Measurements from ENCODE around the gene CAPN5. TPM values are rescaled to one million over a fixed set of nuclear protein-coding genes. Genes with fewer than 3 reads are reported as not detected.

CAPN5 gene
- polyA plus RNA-seq, 3 donors = 0.28 to 0.83 (median 0.62) TPM

- Mint-ChIP-seq H3K9me3 (peaks cover 14 to 24% (median 22%) of the 10 kb centered on the region in 7 donors), H3K4me3 (no peak overlapping the region), H3K27ac (no peak overlapping the region), H3K4me1 (no peaks in the 10 kb centered on the region), H3K36me3 (no peaks in the 10 kb centered on the region), H3K27me3 (ENCODE audit: low read depth in 3 of 3) (peaks cover 0 to 6% (median 5%) of the 10 kb centered on the region in 3 donors)
- Histone ChIP-seq H3K79me2 (ENCODE audit: insufficient read depth, low read length) (no peaks in the 10 kb centered on the region), H3K9ac (ENCODE audit: insufficient read depth, low read length, poor library complexity, severe bottlenecking) (no peak overlapping the region), H3K4me2 (replicated peaks; ENCODE audit: extremely low read depth, low read length, poor library complexity, severe bottlenecking) (no peak overlapping the region), H3K36me3 (replicated peaks in 1 of 2; ENCODE audit: control insufficient read depth in 1 of 2, insufficient read depth in 2 of 2, low read length in 2 of 2) (no peaks in the 10 kb centered on the region), H3K4me1 (ENCODE audit: control insufficient read depth in 1 of 2, insufficient read depth in 2 of 2, low read length in 2 of 2) (peaks cover under 1% of the 10 kb centered on the region in 2 donors), H3K9me3 (replicated peaks in 1 of 2; ENCODE audit: control insufficient read depth in 1 of 2, insufficient read depth in 1 of 2, low read length in 2 of 2) (peaks cover 18 to 22% of the 10 kb centered on the region in 2 donors), H3K27me3 (ENCODE audit: control insufficient read depth in 2 of 2, insufficient read depth in 2 of 2, low read length in 2 of 2) (no peaks in the 10 kb centered on the region), H4K20me1 (ENCODE audit: insufficient read depth, low read length) (no peaks in the 10 kb centered on the region), H2AFZ (ENCODE audit: insufficient read depth, low read depth, low read length, poor library complexity, severe bottlenecking) (no peak overlapping the region), H3K4me3 (replicated peaks in 1 of 3; ENCODE audit: low read depth in 2 of 3, low read length in 3 of 3) (no peak overlapping the region), H3K27ac (ENCODE audit: low read depth in 1 of 2, low read length in 2 of 2) (no peak overlapping the region)
- TF ChIP-seq, protein P1, sequence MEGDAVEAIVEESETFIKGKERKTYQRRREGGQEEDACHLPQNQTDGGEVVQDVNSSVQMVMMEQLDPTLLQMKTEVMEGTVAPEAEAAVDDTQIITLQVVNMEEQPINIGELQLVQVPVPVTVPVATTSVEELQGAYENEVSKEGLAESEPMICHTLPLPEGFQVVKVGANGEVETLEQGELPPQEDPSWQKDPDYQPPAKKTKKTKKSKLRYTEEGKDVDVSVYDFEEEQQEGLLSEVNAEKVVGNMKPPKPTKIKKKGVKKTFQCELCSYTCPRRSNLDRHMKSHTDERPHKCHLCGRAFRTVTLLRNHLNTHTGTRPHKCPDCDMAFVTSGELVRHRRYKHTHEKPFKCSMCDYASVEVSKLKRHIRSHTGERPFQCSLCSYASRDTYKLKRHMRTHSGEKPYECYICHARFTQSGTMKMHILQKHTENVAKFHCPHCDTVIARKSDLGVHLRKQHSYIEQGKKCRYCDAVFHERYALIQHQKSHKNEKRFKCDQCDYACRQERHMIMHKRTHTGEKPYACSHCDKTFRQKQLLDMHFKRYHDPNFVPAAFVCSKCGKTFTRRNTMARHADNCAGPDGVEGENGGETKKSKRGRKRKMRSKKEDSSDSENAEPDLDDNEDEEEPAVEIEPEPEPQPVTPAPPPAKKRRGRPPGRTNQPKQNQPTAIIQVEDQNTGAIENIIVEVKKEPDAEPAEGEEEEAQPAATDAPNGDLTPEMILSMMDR (IDR thresholded peaks at IDR 0.05) = no peak
- intact Hi-C loops (cut with micrococcal nuclease) = no loop called here
- no peak for DNase-seq
- WGBS (ENCODE audit: insufficient coverage) = 96% methylated on average over 3 of the region's 7 CpGs
Measured at GRCh38 chr11:77052518-77052917, 14.3 kb upstream of the CAPN5 start.

- Histone ChIP-seq H2AFZ (ENCODE audit: insufficient read depth, low read depth, low read length, poor library complexity, severe bottlenecking) (no peak overlapping the region), H4K20me1 (ENCODE audit: insufficient read depth, low read length) (no peaks in the 10 kb centered on the region), H3K79me2 (ENCODE audit: insufficient read depth, low read length) (no peaks in the 10 kb centered on the region), H3K4me2 (replicated peaks; ENCODE audit: extremely low read depth, low read length, poor library complexity, severe bottlenecking) (no peak overlapping the region), H3K9ac (ENCODE audit: insufficient read depth, low read length, poor library complexity, severe bottlenecking) (no peak overlapping the region), H3K36me3 (replicated peaks in 1 of 2; ENCODE audit: control insufficient read depth in 1 of 2, insufficient read depth in 2 of 2, low read length in 2 of 2) (no peaks in the 10 kb centered on the region), H3K27me3 (ENCODE audit: control insufficient read depth in 2 of 2, insufficient read depth in 2 of 2, low read length in 2 of 2) (no peaks in the 10 kb centered on the region), H3K4me1 (ENCODE audit: control insufficient read depth in 1 of 2, insufficient read depth in 2 of 2, low read length in 2 of 2) (no peaks in the 10 kb centered on the region), H3K4me3 (replicated peaks in 1 of 3; ENCODE audit: low read depth in 2 of 3, low read length in 3 of 3) (no peak overlapping the region), H3K27ac (ENCODE audit: low read depth in 1 of 2, low read length in 2 of 2) (no peak overlapping the region), H3K9me3 (replicated peaks in 1 of 2; ENCODE audit: control insufficient read depth in 1 of 2, insufficient read depth in 1 of 2, low read length in 2 of 2) (peaks cover 20 to 29% of the 10 kb centered on the region in 2 donors)
- no peaks in the 10 kb centered on the region for H3K36me3 Mint-ChIP-seq
- H3K27me3 Mint-ChIP-seq (ENCODE audit: low read depth in 3 of 3) = peaks cover 0 to 8% (median 6%) of the 10 kb centered on the region in 3 donors
- peaks cover 16 to 30% (median 22%) of the 10 kb centered on the region in 7 donors for H3K9me3 Mint-ChIP-seq
- DNase-seq = no peak
- no peak overlapping the region for H3K4me3 Mint-ChIP-seq
- TF ChIP-seq, protein P1 (IDR thresholded peaks at IDR 0.05) = no peak
- 98% methylated on average over 7 of the region's 14 CpGs for WGBS (ENCODE audit: insufficient coverage)
- no peak overlapping the region for H3K27ac Mint-ChIP-seq
- H3K4me1 Mint-ChIP-seq = no peaks in the 10 kb centered on the region
- intact Hi-C loops (cut with micrococcal nuclease) = no loop called here
Measured at GRCh38 chr11:77053217-77054015, 13.4 kb upstream of the CAPN5 start.
